Progenitor cell of endocrine pancreas (in vitro differentiated cells): ENCODE measurements around the gene TEPSIN. TPM values are rescaled to one million over a fixed set of nuclear protein-coding genes. Genes with fewer than 3 reads are reported as not detected.

ENCODE experiments used
- DNase-seq: peaks from one replicate; pipeline ENCODE4 v3.0.0; 2021; ENCODE audit warnings: low spot score; ENCODE audit not compliant: unreplicated experiment
- H3K27ac Mint-ChIP-seq: 2 replicates; pipeline ENCODE4 v1.8.0; 2021; ENCODE audit warnings: mild to moderate bottlenecking, moderate library complexity, mixed read lengths
- H3K27me3 Mint-ChIP-seq: 2 replicates; pipeline ENCODE4 v1.8.0; 2021; ENCODE audit warnings: mixed read lengths
- H3K36me3 Mint-ChIP-seq: 2 replicates; pipeline ENCODE4 v1.8.0; 2022; ENCODE audit warnings: mixed read lengths; ENCODE audit not compliant: insufficient read depth
- H3K4me1 Mint-ChIP-seq: 2 replicates; pipeline ENCODE4 v1.8.0; 2021; ENCODE audit warnings: low read depth, mixed read lengths
- H3K4me3 Mint-ChIP-seq: 2 replicates; pipeline ENCODE4 v1.8.0; 2021; ENCODE audit warnings: low read depth, mild to moderate bottlenecking, moderate library complexity, mixed read lengths
- H3K9me3 Mint-ChIP-seq: 2 replicates; pipeline ENCODE4 v1.8.0; 2021; ENCODE audit warnings: low read depth, mixed read lengths
- CTCF ChIP-seq: fragments of 200-600 bp; sonication (generic); IDR thresholded peaks from one replicate; pipeline ENCODE4 v1.5.0; 2021; ENCODE audit warnings: antibody characterized with exemption, mild to moderate bottlenecking; ENCODE audit not compliant: unreplicated experiment
- total RNA-seq: library from RNA; stranded (reverse); gene quantifications from 2 replicates; pipeline ENCODE4 v1.2.1, GENCODE V29; 2021

TEPSIN gene
- total RNA-seq, 1 donor from 2014 or later, result 63.2 TPM

GRCh38 chr17:81209141-81209540 lies 29.7 kb downstream of the TEPSIN start:
- Mint-ChIP-seq H3K36me3 (no peaks in the 10 kb centered on the region), H3K4me1 (no peaks in the 10 kb centered on the region), H3K27me3 (no peaks in the 10 kb centered on the region), H3K4me3 (no peak overlapping the region), H3K27ac (no peak overlapping the region), H3K9me3 (no peaks in the 10 kb centered on the region)
- no peak for TF ChIP-seq CTCF
- no peak for DNase-seq

- no peak for TF ChIP-seq CTCF
Observed at GRCh38 chr17:81208651-81209050, 30.2 kb downstream of the TEPSIN start.

GRCh38 chr17:81207610-81208581 lies 31.0 kb downstream of the TEPSIN start:
- no peak overlapping the region for H3K4me3 Mint-ChIP-seq
- H3K27me3 Mint-ChIP-seq, result no peaks in the 10 kb centered on the region
- H3K27ac Mint-ChIP-seq, result no peak overlapping the region
- H3K9me3 Mint-ChIP-seq, result no peaks in the 10 kb centered on the region
- no peak for DNase-seq
- TF ChIP-seq CTCF, result no peak
- H3K36me3 Mint-ChIP-seq, result no peaks in the 10 kb centered on the region
- no peaks in the 10 kb centered on the region for H3K4me1 Mint-ChIP-seq

More at GRCh38 chr17:81208651-81209050, 30.2 kb downstream of the TEPSIN start:
- H3K36me3 Mint-ChIP-seq, result no peaks in the 10 kb centered on the region
- H3K9me3 Mint-ChIP-seq, result no peaks in the 10 kb centered on the region
- DNase-seq, result no peak
- H3K27me3 Mint-ChIP-seq, result no peaks in the 10 kb centered on the region
- H3K4me3 Mint-ChIP-seq, result no peak overlapping the region
- H3K4me1 Mint-ChIP-seq, result no peaks in the 10 kb centered on the region
- H3K27ac Mint-ChIP-seq, result no peak overlapping the region

- Mint-ChIP-seq H3K27ac (no peak overlapping the region), H3K4me1 (no peaks in the 10 kb centered on the region), H3K4me3 (no peak overlapping the region), H3K27me3 (no peaks in the 10 kb centered on the region), H3K9me3 (no peaks in the 10 kb centered on the region), H3K36me3 (no peaks in the 10 kb centered on the region)
- no peak for DNase-seq
- no peak for TF ChIP-seq CTCF
Observed at GRCh38 chr17:81206657-81207056, 32.2 kb downstream of the TEPSIN start.

DNA sequence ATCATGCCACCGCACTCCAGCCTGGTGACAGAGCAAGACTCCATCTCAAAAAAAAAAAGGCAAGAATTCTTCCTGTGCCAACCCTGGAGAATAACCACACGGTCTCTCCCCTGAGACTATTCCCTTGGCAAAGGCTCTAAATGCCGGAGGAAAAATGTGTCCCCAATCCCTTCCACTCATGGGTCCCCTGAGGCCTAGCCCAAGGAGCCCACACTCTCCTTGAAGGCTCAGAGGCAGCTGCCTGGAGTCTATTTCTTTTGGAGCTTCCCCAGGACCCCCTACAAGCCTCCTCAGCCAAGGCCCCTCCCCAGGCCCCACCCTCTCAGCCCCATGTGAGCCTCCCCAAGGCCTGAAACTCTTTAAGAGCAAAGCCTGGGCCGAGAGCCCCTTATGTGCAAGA lies 32.7 kb downstream of the TEPSIN start:
- H3K4me3 Mint-ChIP-seq, result no peak overlapping the region
- H3K4me1 Mint-ChIP-seq, result no peaks in the 10 kb centered on the region
- H3K9me3 Mint-ChIP-seq, result no peaks in the 10 kb centered on the region
- no peak for DNase-seq
- peaks cover 2% of the 10 kb centered on the region for H3K36me3 Mint-ChIP-seq
- no peaks in the 10 kb centered on the region for H3K27me3 Mint-ChIP-seq
- no peak for TF ChIP-seq CTCF
- no peak overlapping the region for H3K27ac Mint-ChIP-seq
